B cell (primary cell): Measurements from ENCODE around the gene TBX2. TPM values are rescaled to one million over a fixed set of nuclear protein-coding genes. Genes with fewer than 3 reads are reported as not detected.

ENCODE experiments used
- ATAC-seq: fragments of 200-7000 bp; cut with Tn5 transposase; one replicate; pipeline ENCODE4 v1.10.0; 2021; ENCODE audit warnings: low read depth, mild to moderate bottlenecking, moderate number of reproducible peaks, moderate library complexity
- CTCF ChIA-PET: fragments of 350-600 bp; sonication (Branson Sonifier 250); formaldehyde crosslinking; loops from one replicate; lab custom pipeline; 2021; ENCODE audit warnings: antibody characterized with exemption, inconsistent platforms; lab: Charles Lee
- POLR2A ChIA-PET: fragments of 350-600 bp; sonication (Branson Sonifier 250); formaldehyde crosslinking; loops from one replicate; lab custom pipeline; 2021; ENCODE audit warnings: antibody characterized with exemption; lab: Charles Lee
- DNase-seq: peaks from one replicate; pipeline ENCODE4 v3.0.0; 2013
- H2AFZ ChIP-seq: 2 replicates; pipeline ENCODE4 v1.6.1; 2012; ENCODE audit warnings: mild to moderate bottlenecking, low read depth, low read length; ENCODE audit not compliant: insufficient read depth, poor library complexity, severe bottlenecking
- H3K27ac ChIP-seq, 2 donors: 1 replicate in 1 of 2; 2 replicates in 1 of 2; pipeline ENCODE4 v1.5.1; 2012 to 2013; ENCODE audit warnings: low read length in 2 of 2, mild to moderate bottlenecking in 2 of 2, moderate library complexity in 1 of 2
- H3K27me3 ChIP-seq, 4 experiments: fragments of 200-600 bp in 1 of 4; sonication (generic) in 1 of 4; replicated peaks in 1 of 4; 1 replicate in 2 of 4; 2 replicates in 2 of 4; pipeline versions ENCODE4 v1.6.1 to v1.7.0; 2013 to 2016; ENCODE audit warnings: low read length in 3 of 4, mild to moderate bottlenecking in 2 of 4, mixed read lengths in 1 of 4, moderate library complexity in 1 of 4; ENCODE audit not compliant: insufficient read depth in 4 of 4, control insufficient read depth in 3 of 4; ENCODE audit errors: control extremely low read depth in 1 of 4
- H3K36me3 ChIP-seq, 2 experiments: replicated peaks in 1 of 2; 1 replicate in 1 of 2; 2 replicates in 1 of 2; pipeline versions ENCODE4 v1.6.1 to v1.7.1; 2013; ENCODE audit warnings: low read length in 1 of 2; ENCODE audit not compliant: insufficient read depth in 2 of 2, control insufficient read depth in 1 of 2; ENCODE audit errors: control extremely low read depth in 1 of 2, extremely low read depth in 1 of 2
- H3K4me1 ChIP-seq, 2 donors: fragments of 200-600 bp in 1 of 2; sonication (generic) in 1 of 2; 1 replicate in 1 of 2; 2 replicates in 1 of 2; pipeline versions ENCODE4 v1.5.1 to v1.6.1; 2013 to 2017; ENCODE audit warnings: low read length in 2 of 2; ENCODE audit not compliant: control insufficient read depth in 2 of 2, insufficient read depth in 2 of 2
- H3K4me2 ChIP-seq: replicated peaks from 2 replicates; pipeline ENCODE3; 2012; ENCODE audit warnings: mild to moderate bottlenecking, low read depth, low read length; ENCODE audit not compliant: poor library complexity, severe bottlenecking
- H3K4me3 ChIP-seq, 5 experiments: fragments of 200-600 bp in 1 of 5; sonication (generic) in 1 of 5; 1 replicate in 3 of 5; 2 replicates in 2 of 5; pipeline versions ENCODE4 v1.5.1 to v1.7.0; 2011 to 2016; ENCODE audit warnings: low read length in 4 of 5, mild to moderate bottlenecking in 4 of 5, low read depth in 2 of 5, control low read depth in 1 of 5, moderate library complexity in 1 of 5; ENCODE audit not compliant: insufficient read depth in 1 of 5; ENCODE audit errors: control extremely low read depth in 1 of 5, extremely low read depth in 1 of 5
- H3K79me2 ChIP-seq: fragments of 200-600 bp; sonication (generic); one replicate; pipeline ENCODE4 v1.6.0; 2016; ENCODE audit warnings: low read length; ENCODE audit not compliant: control insufficient read depth, insufficient read depth
- H3K9ac ChIP-seq: fragments of 200-600 bp; sonication (generic); 2 replicates; pipeline ENCODE4 v1.6.1; 2017; ENCODE audit warnings: mild to moderate bottlenecking, low read length, moderate library complexity
- H3K9me3 ChIP-seq, 3 donors: one replicate each; pipeline versions ENCODE4 v1.6.1 to v1.7.1; 2013; ENCODE audit warnings: low read length in 2 of 3; ENCODE audit not compliant: control insufficient read depth in 2 of 3, insufficient read depth in 1 of 3; ENCODE audit errors: control extremely low read depth in 1 of 3
- H4K20me1 ChIP-seq: 2 replicates; pipeline ENCODE4 v1.6.0; 2012; ENCODE audit warnings: mild to moderate bottlenecking, low read length; ENCODE audit not compliant: insufficient read depth, control insufficient read depth, poor library complexity, severe bottlenecking
- H3K27ac Mint-ChIP-seq: one replicate; pipeline ENCODE4 v1.8.0; 2021; ENCODE audit warnings: mixed read lengths
- H3K27me3 Mint-ChIP-seq: one replicate; pipeline ENCODE4 v1.8.0; 2021; ENCODE audit warnings: mixed read lengths
- H3K4me1 Mint-ChIP-seq: one replicate; pipeline ENCODE4 v1.8.0; 2021; ENCODE audit warnings: mixed read lengths
- H3K4me3 Mint-ChIP-seq: one replicate; pipeline ENCODE4 v1.8.0; 2021; ENCODE audit warnings: mixed read lengths
- H3K9me3 Mint-ChIP-seq: one replicate; pipeline ENCODE4 v1.8.0; 2022; ENCODE audit warnings: mixed read lengths; ENCODE audit not compliant: insufficient read depth
- EZH2 ChIP-seq: IDR thresholded peaks from 2 replicates; pipeline ENCODE4 v1.6.1; 2012; ENCODE audit warnings: borderline replicate concordance, low read depth, mild to moderate bottlenecking, moderate library complexity, low read length; ENCODE audit not compliant: insufficient read depth, poor library complexity, severe bottlenecking
- WGBS: methylation state at CpG from one replicate; pipeline ENCODE4 v1.1.5; 2013; ENCODE audit warnings: missing lambda C conversion rate; ENCODE audit not compliant: insufficient coverage; 5-methylcytosine and 5-hydroxymethylcytosine counted together
- intact Hi-C: fragments of 100-400 bp; cut with micrococcal nuclease; formaldehyde crosslinking; loops from one replicate; pipeline ENCODE4 v1.10.0; 2022
- polyA plus RNA-seq: library from polyadenylated mRNA; depleted of rRNA; stranded (reverse); fragments of >200 nt; gene quantifications from 2 replicates; pipeline ENCODE4 v1.2.3, GENCODE V29; 2012
- total RNA-seq, 2 donors: library from RNA; stranded (reverse); fragments of 120-200 nt in 1 of 2; gene quantifications; 1 replicate in 1 of 2; 2 replicates in 1 of 2; pipeline versions ENCODE4 v1.2.3 to v1.2.4, GENCODE V29; 2013 to 2022
- TF ChIP-seq, protein P1 (sequence below): fragments of 200-600 bp; IDR thresholded peaks from one replicate; pipeline ENCODE4 v1.8.0; 2022; ENCODE audit warnings: antibody characterized with exemption, mild to moderate bottlenecking

TBX2 gene
- total and polyA plus RNA-seq, 2 donors (not counting 1 experiment from before 2014, with no cell fraction given): not detected

DNA sequence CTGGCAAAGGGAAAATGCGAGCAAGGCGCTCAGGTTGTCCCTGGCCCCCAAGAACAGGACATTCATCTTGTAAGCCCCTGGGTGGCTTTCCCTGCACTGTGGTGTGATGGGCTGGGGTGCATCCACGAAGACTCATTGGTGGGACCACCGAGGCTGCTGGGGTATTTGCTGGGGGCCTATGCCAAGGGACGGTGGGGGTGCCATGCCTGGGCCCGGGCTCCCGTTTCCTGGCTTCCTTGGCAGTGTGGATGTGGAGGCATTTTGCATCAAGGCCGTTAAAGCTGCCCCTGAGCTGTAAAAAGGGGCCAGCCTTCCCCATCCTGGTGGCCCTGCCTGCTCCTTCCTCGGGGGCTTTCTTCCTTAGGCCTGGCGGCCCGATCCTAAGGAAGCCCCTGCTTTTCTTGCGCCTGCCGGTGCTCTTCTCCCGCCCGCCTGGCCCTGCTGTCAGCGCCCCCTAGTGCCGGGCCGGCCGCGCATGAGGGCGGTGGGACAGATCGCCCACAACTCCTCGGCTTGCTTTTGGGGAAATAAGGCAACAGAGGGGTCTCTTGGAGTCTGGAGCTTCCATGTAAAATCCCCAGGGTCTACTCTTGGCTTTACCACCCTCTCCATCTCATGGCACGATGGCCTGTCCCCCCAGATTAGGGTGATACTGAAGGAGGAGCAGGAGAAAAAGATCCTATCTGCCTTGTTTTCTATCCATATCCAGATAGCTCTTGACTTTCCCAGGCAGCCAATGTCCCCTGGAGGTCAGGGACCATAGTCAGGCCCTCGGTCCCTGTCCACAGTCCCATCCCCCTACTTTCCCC is 9.8 kb upstream of the TBX2 start:
- no peak for TF ChIP-seq EZH2
- TF ChIP-seq, protein P1, sequence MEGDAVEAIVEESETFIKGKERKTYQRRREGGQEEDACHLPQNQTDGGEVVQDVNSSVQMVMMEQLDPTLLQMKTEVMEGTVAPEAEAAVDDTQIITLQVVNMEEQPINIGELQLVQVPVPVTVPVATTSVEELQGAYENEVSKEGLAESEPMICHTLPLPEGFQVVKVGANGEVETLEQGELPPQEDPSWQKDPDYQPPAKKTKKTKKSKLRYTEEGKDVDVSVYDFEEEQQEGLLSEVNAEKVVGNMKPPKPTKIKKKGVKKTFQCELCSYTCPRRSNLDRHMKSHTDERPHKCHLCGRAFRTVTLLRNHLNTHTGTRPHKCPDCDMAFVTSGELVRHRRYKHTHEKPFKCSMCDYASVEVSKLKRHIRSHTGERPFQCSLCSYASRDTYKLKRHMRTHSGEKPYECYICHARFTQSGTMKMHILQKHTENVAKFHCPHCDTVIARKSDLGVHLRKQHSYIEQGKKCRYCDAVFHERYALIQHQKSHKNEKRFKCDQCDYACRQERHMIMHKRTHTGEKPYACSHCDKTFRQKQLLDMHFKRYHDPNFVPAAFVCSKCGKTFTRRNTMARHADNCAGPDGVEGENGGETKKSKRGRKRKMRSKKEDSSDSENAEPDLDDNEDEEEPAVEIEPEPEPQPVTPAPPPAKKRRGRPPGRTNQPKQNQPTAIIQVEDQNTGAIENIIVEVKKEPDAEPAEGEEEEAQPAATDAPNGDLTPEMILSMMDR: peak; percentile 83
- H3K36me3 ChIP-seq: no peaks in the 10 kb centered on the region
- H3K4me2 ChIP-seq: peak overlapping the region; percentile 27
- peaks cover 5% of the 10 kb centered on the region for H3K4me1 Mint-ChIP-seq
- H3K9ac ChIP-seq: no peak overlapping the region
- ChIA-PET CTCF (interaction anchor here (0.7 to 1.4 kb wide), 4 partner anchors 10 to 669 kb away, joined by 3 to 4 read pairs (median 4); no protein-coding TSS in a partner anchor), POLR2A (no interaction called here)
- WGBS: 30% methylated on average over 22 of the region's 25 CpGs
- peaks cover 0 to 21% (median under 1%) of the 10 kb centered on the region in 4 experiments for H3K27me3 ChIP-seq
- intact Hi-C loops: no loop called here
- peaks cover 0 to 2% (median 0%) of the 10 kb centered on the region in 3 donors for H3K9me3 ChIP-seq
- no peaks in the 10 kb centered on the region for H3K9me3 Mint-ChIP-seq
- DNase-seq: peak; percentile 58
- peaks cover 24% of the 10 kb centered on the region for H3K27me3 Mint-ChIP-seq
- H3K4me3 Mint-ChIP-seq: no peak overlapping the region
- H2AFZ ChIP-seq: no peak overlapping the region
- no peaks in the 10 kb centered on the region for H4K20me1 ChIP-seq
- H3K27ac Mint-ChIP-seq: no peak overlapping the region
- peaks cover 3 to 4% of the 10 kb centered on the region in 2 donors for H3K4me1 ChIP-seq
- H3K27ac ChIP-seq: no peak overlapping the region
- no peaks in the 10 kb centered on the region for H3K79me2 ChIP-seq
- ATAC-seq: no peak
- no peak overlapping the region for H3K4me3 ChIP-seq

DNA sequence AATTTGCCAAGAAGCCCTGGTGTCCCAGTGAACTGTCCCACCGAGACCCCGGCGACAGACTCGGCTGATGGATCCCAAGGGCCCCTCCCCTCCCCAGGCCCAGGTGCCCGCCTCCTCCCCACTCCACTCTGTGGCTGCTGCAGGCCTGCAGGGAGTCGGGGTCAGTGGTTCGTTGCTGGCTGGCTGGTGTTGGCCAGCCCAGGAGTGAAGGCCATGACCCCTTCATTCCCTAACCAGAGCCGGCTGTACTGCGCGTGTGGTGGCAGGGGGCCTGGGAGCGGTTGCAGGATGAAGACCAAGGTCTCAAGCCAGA is 9.2 kb upstream of the TBX2 start:
- no peak for DNase-seq
- peaks cover 7% of the 10 kb centered on the region for H3K4me1 Mint-ChIP-seq
- H3K9me3 Mint-ChIP-seq: no peaks in the 10 kb centered on the region
- H3K27ac Mint-ChIP-seq: no peak overlapping the region
- Histone ChIP-seq H3K9ac (no peak overlapping the region), H4K20me1 (no peaks in the 10 kb centered on the region), H3K79me2 (no peaks in the 10 kb centered on the region), H3K4me2 (no peak overlapping the region), H3K36me3 (no peaks in the 10 kb centered on the region), H3K27ac (no peak overlapping the region), H3K9me3 (peaks cover 0 to 7% (median 0%) of the 10 kb centered on the region in 3 donors), H3K27me3 (peaks cover 0 to 27% (median 3%) of the 10 kb centered on the region in 4 experiments), H3K4me1 (peaks cover 3 to 4% of the 10 kb centered on the region in 2 donors), H2AFZ (no peak overlapping the region), H3K4me3 (no peak overlapping the region)
- TF ChIP-seq, protein P1: no peak
- no peak for TF ChIP-seq EZH2
- H3K4me3 Mint-ChIP-seq: no peak overlapping the region
- H3K27me3 Mint-ChIP-seq: peaks cover 26% of the 10 kb centered on the region
- POLR2A ChIA-PET: no interaction called here
- ATAC-seq: no peak
- WGBS: 94% methylated on average over 11 of the region's 11 CpGs
- CTCF ChIA-PET: interaction anchor here (0.7 to 1.4 kb wide), 4 partner anchors 10 to 670 kb away, joined by 3 to 4 read pairs (median 4); no protein-coding TSS in a partner anchor
- intact Hi-C loops: no loop called here
